HG03064 (cell line): Measurements from ENCODE around the gene SLC44A1.

ENCODE experiments used
- ATAC-seq: cut with Tn5 transposase; IDR thresholded peaks from one replicate; pipeline ENCODE4 v1.9.1; 2021; ENCODE audit warnings: low read depth; ENCODE audit not compliant: unreplicated experiment

Gene SLC44A1

GRCh38 chr9:105373723-105374122 is 129.3 kb downstream of the SLC44A1 start:
- ATAC-seq = no peak

DNA sequence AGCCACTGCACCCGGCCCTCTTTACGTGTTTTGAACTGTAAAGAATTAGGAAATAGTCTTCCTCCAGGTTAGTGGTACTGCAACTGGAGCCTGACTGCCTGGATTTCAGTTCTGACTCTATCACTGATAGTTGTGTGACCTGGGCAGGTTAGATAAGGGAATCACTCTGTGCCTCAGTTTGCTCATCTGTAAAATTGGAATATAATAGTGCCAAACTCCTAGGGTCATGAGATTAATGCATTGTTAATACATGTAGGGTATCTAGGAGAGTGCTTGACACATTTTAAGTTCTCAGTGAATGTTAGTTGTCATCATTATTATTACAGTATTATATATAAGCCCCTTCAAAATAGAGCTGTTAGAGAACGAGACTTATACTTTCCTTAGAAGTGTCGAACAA is 130.9 kb downstream of the SLC44A1 start:
- no peak for ATAC-seq

- no peak for ATAC-seq
These were observed 132.4 kb downstream of the SLC44A1 start for GRCh38 chr9:105376893-105377292.

DNA sequence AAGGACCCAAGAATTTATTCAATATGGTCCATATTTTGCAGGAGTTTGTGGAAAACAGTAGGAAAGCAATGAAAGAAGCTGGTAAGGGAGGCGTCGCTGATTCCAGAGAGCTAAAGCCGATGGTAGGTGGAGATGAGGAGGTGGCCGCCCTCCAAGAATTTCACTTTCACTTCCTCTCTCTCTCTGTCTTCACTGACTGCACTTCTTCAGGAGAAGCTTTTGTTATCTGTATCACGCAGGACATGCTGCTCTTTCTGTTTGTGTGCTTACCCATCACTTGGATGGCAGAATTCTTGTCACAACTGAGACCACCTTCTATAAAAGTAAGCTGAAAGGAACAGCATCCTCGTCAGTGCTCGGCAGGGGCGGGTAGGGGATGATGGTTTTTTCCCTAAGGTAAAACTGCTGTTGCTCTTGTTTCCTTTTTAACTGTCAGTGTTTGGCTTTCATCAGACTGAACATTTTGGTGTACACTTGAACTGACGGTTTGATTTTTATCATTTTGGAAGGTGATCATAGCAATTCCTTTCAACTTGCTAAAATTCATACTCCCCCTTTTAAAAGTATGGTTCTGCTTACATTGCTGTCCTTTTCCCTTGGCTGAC is 141.0 kb downstream of the SLC44A1 start:
- peak; percentile 92 for ATAC-seq

DNA sequence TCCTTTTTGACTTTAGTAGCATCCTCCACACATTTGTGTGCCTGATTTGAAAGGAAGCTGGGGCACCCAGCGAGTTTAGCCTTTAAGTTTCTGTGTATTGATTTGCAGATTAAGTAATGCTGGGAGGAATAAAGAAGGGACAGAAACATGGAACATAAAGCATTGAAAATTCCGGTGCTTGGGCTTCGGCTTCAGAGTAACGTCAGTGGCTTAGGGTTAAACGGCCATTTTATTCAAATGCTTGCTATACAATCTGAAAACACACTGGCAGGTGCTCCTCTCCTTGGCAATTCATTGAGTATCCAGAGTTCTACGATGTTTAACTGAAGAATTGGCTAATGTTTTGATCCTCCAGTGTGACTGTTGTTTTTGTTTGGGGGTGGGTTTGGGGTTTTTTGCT is 145.3 kb downstream of the SLC44A1 start:
- ATAC-seq = no peak

GRCh38 chr9:105390871-105391270 is 146.4 kb downstream of the SLC44A1 start:
- ATAC-seq = no peak

DNA sequence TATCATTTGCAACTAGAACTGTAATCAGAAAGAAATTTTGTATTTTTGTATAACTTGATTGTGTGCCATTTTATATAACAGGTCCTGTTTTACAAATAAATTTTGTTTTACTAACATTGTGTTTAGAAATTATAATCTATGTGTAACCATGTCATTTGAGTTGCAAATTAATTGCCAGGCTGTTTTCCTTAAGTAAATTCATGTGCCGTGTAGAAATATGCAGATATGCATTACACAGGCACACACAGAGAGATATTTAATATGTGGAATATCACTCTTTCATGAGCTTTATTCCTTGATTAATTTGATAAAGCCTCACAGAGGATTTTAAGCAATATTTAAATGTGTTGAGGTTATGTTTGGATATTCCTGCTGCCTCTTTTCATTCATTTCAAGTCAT is 146.8 kb downstream of the SLC44A1 start:
- ATAC-seq = no peak

DNA sequence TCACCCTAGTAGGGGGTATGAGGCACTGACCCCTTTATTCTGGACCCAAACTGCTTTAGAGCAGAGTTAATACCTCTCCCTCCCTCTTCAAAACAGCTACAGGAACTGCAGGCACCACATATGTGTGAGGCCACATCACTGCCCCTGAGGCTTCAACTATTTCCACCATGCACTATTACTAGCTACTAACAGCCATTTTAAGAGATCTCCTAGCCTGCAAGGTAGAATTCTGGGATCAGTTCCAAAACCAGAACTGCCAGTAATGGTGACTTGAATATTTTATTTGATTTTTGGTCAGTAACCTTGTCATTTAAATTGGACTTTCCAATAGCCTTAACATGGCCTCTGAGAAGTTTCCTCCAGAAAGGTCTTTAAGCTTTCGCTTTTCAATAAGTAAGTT is 148.1 kb downstream of the SLC44A1 start:
- ATAC-seq = no peak

GRCh38 chr9:105393576-105394344 is 149.3 kb downstream of the SLC44A1 start:
- ATAC-seq = no peak

- ATAC-seq = no peak
These were observed 152.0 kb downstream of the SLC44A1 start for GRCh38 chr9:105396441-105396840.

DNA sequence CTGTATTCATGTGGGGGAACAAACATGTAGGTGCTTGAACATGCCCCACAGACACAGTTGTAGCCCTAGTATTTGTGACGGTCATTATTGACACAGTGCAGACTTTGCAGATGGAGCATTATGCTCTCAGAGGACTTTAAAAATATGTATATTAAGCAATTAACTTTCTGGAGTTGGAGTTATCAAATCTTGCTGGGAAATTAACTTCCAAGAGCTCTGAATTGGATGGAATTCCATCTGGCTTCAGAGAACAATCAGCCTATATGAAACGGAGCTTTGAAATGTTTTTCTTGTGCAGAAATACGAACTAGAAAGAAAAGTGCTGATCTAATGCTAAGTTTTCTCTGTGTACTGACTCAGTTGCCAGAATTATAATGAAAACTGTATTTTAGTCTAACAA is 152.4 kb downstream of the SLC44A1 start:
- no peak for ATAC-seq

GRCh38 chr9:105399117-105399516 is 154.7 kb downstream of the SLC44A1 start:
- no peak for ATAC-seq

DNA sequence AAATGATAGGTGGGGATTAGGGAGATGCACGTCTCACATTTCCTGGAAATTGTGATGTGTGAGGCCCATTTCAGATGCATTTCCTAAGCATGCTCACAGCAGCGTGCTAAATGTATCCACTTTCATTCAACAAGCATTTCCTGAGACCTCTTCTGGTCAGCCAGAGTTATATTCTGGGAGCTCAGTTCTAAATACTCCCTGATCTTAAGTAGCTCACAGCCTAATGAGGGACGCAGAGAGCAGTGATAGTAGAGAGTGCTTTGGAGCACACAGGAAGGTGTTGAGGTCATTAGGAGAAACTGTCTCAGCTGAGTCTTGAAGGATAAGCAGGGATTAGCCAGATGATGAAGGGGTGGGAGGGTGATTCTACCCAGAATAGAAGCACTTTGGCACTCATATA is 157.2 kb downstream of the SLC44A1 start:
- no peak for ATAC-seq

DNA sequence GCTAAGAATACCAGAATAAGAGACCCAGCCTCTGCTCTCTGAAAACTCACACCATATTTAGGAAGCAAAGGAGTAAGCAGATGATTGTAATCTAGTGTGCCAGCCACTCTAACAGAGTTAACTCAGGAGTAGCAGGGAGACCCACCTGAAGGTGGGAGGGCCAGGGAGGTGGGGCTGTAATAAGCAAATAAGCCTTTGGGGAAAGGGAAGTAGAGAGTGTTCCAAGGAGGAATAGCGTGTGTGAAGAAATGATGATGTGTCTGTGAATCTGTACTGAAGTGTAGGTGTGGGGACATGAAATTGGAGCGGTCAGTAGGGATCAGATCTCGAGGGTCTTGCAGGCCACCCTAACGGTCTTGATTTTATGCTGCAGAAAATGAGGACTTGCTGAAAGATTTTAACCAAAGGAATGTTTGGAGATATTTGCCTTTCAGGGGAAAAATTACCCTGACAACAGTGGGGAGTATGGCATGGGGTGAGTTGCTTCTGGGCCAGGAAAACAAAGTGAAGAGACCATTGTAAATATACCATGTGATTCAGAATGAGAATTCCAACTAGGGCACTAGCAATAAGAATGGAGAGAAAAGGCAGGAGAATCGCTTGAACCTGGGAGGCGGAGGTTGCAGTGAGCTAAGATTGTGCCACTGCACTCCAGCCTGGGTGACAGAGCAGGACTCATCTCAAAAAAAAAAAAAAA is 159.2 kb downstream of the SLC44A1 start:
- no peak for ATAC-seq

- ATAC-seq = peak; percentile 95
These were observed 161.2 kb downstream of the SLC44A1 start for GRCh38 chr9:105405514-105406131.

- ATAC-seq = no peak
These were observed 161.9 kb downstream of the SLC44A1 start for GRCh38 chr9:105406369-105406768.

- no peak for ATAC-seq
These were observed 169.1 kb downstream of the SLC44A1 start for GRCh38 chr9:105413525-105413924.

- ATAC-seq = no peak
These were observed 170.7 kb downstream of the SLC44A1 start for GRCh38 chr9:105414947-105415661.

DNA sequence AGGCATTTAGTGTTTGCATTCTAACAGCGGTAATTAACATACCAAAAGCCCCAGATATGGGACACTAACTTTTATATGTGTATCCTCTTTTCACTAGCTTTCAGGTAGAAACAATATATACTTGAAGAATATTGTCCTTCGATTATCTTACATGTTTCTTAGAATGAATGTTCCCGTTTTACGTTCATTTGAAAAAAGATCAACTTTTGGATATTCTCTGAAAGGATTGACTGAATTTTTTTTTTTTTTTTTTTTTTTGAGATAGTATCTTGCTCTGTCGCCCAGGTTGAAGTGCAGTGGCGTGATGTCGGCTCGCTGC is 171.2 kb downstream of the SLC44A1 start:
- ATAC-seq = no peak

- peak; percentile 84 for ATAC-seq
These were observed 172.4 kb downstream of the SLC44A1 start for GRCh38 chr9:105416840-105417239.
